DND-41 (cell line): ENCODE data around the gene ANO8.
A peak's percentile ranks its signal among the peaks of the same experiment; 100 is the strongest.

Experiments used
- ATAC-seq: fragments of 200-7000 bp; cut with Tn5 transposase; 3 replicates; pipeline ENCODE4 v1.9.1; 2021; ENCODE audit warnings: low read depth; ENCODE audit not compliant: insufficient read depth
- DNase-seq: peaks from one replicate; pipeline ENCODE4 v3.0.0-alpha.2; 2020
- H2AFZ ChIP-seq: 2 replicates; pipeline ENCODE4 v1.6.0; 2012; ENCODE audit warnings: low read depth, low read length
- H3K27ac ChIP-seq: 2 replicates; pipeline ENCODE4 v1.5.1; 2012; ENCODE audit warnings: low read length, inconsistent platforms
- H3K27me3 ChIP-seq: fragments of 200-600 bp; sonication (generic); 2 replicates; pipeline ENCODE4 v1.6.0; 2012; ENCODE audit warnings: low read length, mild to moderate bottlenecking, inconsistent platforms; ENCODE audit not compliant: insufficient read depth, poor library complexity
- H3K36me3 ChIP-seq: 2 replicates; pipeline ENCODE4 v1.5.1; 2012; ENCODE audit warnings: low read length, inconsistent platforms; ENCODE audit not compliant: insufficient read depth
- H3K4me1 ChIP-seq: 2 replicates; pipeline ENCODE4 v1.5.1; 2012; ENCODE audit warnings: mild to moderate bottlenecking, low read length; ENCODE audit not compliant: insufficient read depth
- H3K4me2 ChIP-seq: 2 replicates; pipeline ENCODE4 v1.6.0; 2012; ENCODE audit warnings: mild to moderate bottlenecking, moderate library complexity, low read length, inconsistent platforms; ENCODE audit not compliant: insufficient read depth
- H3K4me3 ChIP-seq, 2 experiments: fragments of 200-600 bp in 1 of 2; shearing (Covaris generic) in 1 of 2; 2 replicates each; pipeline ENCODE4 v1.5.1; 2012 to 2016; ENCODE audit warnings: inconsistent platforms in 2 of 2, low read length in 2 of 2, mild to moderate bottlenecking in 2 of 2, low read depth in 1 of 2, moderate library complexity in 1 of 2
- H3K79me2 ChIP-seq: 2 replicates; pipeline ENCODE4 v1.6.0; 2012; ENCODE audit warnings: low read length, inconsistent platforms; ENCODE audit not compliant: insufficient read depth
- H3K9ac ChIP-seq: 2 replicates; pipeline ENCODE4 v1.6.0; 2012; ENCODE audit warnings: low read depth, mild to moderate bottlenecking, inconsistent platforms, low read length, moderate library complexity
- H3K9me3 ChIP-seq: 2 replicates; pipeline ENCODE4 v1.5.1; 2012; ENCODE audit warnings: low read length, moderate library complexity, mild to moderate bottlenecking, inconsistent platforms; ENCODE audit not compliant: insufficient read depth, severe bottlenecking
- H4K20me1 ChIP-seq: 2 replicates; pipeline ENCODE4 v1.6.0; 2012; ENCODE audit warnings: low read length; ENCODE audit not compliant: insufficient read depth
- CTCF ChIP-seq: IDR thresholded peaks from 2 replicates; pipeline ENCODE4 v1.5.1; 2012; ENCODE audit warnings: borderline replicate concordance, low read length, moderate library complexity, mild to moderate bottlenecking; ENCODE audit not compliant: poor library complexity, severe bottlenecking; ENCODE audit errors: extremely low read depth
- EZH2 ChIP-seq: IDR thresholded peaks from 3 replicates; pipeline ENCODE4 v1.6.1; 2012; ENCODE audit warnings: borderline replicate concordance, low read depth, mild to moderate bottlenecking, moderate library complexity, low read length, inconsistent platforms; ENCODE audit not compliant: severe bottlenecking

The ANO8 gene

GRCh38 chr19:17339088-17339741, 4.6 kb upstream of the ANO8 start:
- no peak overlapping the region for H2AFZ ChIP-seq
- peak overlapping the region; percentile 99; the same call in 1 of the 2 replicates for H3K4me2 ChIP-seq
- peaks cover 20% of the 10 kb centered on the region for H3K79me2 ChIP-seq
- peaks cover 6% of the 10 kb centered on the region; the same call in 1 of the 2 replicates for H4K20me1 ChIP-seq
- no peak overlapping the region for H3K9ac ChIP-seq
- H3K27ac ChIP-seq = no peak overlapping the region
- peak; percentile 58 for DNase-seq
- no peaks in the 10 kb centered on the region for H3K9me3 ChIP-seq
- TF ChIP-seq EZH2 = no peak
- peaks cover 27% of the 10 kb centered on the region for H3K36me3 ChIP-seq
- peaks cover 39% of the 10 kb centered on the region for H3K4me1 ChIP-seq
- H3K4me3 ChIP-seq = peak overlapping the region in 1 of 2 experiments; percentile 99; a peak in 2 of 4 replicates
- H3K27me3 ChIP-seq = no peaks in the 10 kb centered on the region
- no peak for ATAC-seq

- H2AFZ ChIP-seq = no peak overlapping the region
- peaks cover 6% of the 10 kb centered on the region; the same call in 1 of the 2 replicates for H4K20me1 ChIP-seq
- DNase-seq (no peak), ATAC-seq (no peak)
- no peaks in the 10 kb centered on the region for H3K27me3 ChIP-seq
- peaks cover 46% of the 10 kb centered on the region for H3K4me1 ChIP-seq
- peaks cover 27% of the 10 kb centered on the region for H3K36me3 ChIP-seq
- H3K4me2 ChIP-seq = peak overlapping the region; percentile 99
- no peaks in the 10 kb centered on the region for H3K9me3 ChIP-seq
- H3K27ac ChIP-seq = peak overlapping the region; percentile 79
- peak overlapping the region; percentile 94 for H3K9ac ChIP-seq
- H3K4me3 ChIP-seq = peak overlapping the region; percentile 60 to 99
- no peak for TF ChIP-seq CTCF
- TF ChIP-seq EZH2 = no peak
- peaks cover 20% of the 10 kb centered on the region for H3K79me2 ChIP-seq
Measured at GRCh38 chr19:17338433-17339078, 3.9 kb upstream of the ANO8 start.

GRCh38 chr19:17337675-17338432, 3.2 kb upstream of the ANO8 start:
- Histone ChIP-seq H3K27ac (peak overlapping the region; percentile 79), H4K20me1 (peaks cover 9% of the 10 kb centered on the region)

More at GRCh38 chr19:17337675-17338432, 3.2 kb upstream of the ANO8 start:
- Histone ChIP-seq H2AFZ (peak overlapping the region; percentile 78), H3K4me1 (peaks cover 52% of the 10 kb centered on the region), H3K4me2 (peak overlapping the region; percentile 99), H3K27me3 (no peaks in the 10 kb centered on the region), H3K9ac (peak overlapping the region; percentile 94), H3K79me2 (peaks cover 20% of the 10 kb centered on the region), H3K36me3 (peaks cover 32% of the 10 kb centered on the region), H3K9me3 (no peaks in the 10 kb centered on the region), H3K4me3 (peak overlapping the region; percentile 60 to 99)
- ATAC-seq (no peak), DNase-seq (peak; percentile 52)
- TF ChIP-seq CTCF = no peak
- TF ChIP-seq EZH2 = no peak
